Activated effector memory CD4-positive, alpha-beta T cell treated with Interleukin-2 at 50 U/mL for 16 hours (primary cell): ENCODE measurements around the gene HABP4.

Source experiments
- DNase-seq: peaks from one replicate; pipeline ENCODE4 v3.0.0-alpha.2; 2020

The HABP4 gene

GRCh38 chr9:96478829-96479371, 28.9 kb downstream of the HABP4 start:
- no peak for DNase-seq

- DNase-seq: no peak
Measured at GRCh38 chr9:96480736-96481135, 30.8 kb downstream of the HABP4 start.

- no peak for DNase-seq
Measured at GRCh38 chr9:96482476-96482875, 32.5 kb downstream of the HABP4 start.

GRCh38 chr9:96483197-96483596, 33.2 kb downstream of the HABP4 start:
- no peak for DNase-seq

GRCh38 chr9:96483733-96484390, 33.9 kb downstream of the HABP4 start:
- no peak for DNase-seq

- no peak for DNase-seq
Measured at GRCh38 chr9:96484521-96484931, 34.6 kb downstream of the HABP4 start.

GRCh38 chr9:96485280-96485679, 35.3 kb downstream of the HABP4 start:
- DNase-seq: no peak

GRCh38 chr9:96486386-96487028, 36.5 kb downstream of the HABP4 start:
- no peak for DNase-seq

- DNase-seq: no peak
Measured at GRCh38 chr9:96487029-96487396, 37.0 kb downstream of the HABP4 start.

GRCh38 chr9:96487949-96488348, 38.0 kb downstream of the HABP4 start:
- no peak for DNase-seq

GRCh38 chr9:96489482-96489979, 39.6 kb downstream of the HABP4 start:
- no peak for DNase-seq

- no peak for DNase-seq
Measured at GRCh38 chr9:96490534-96491078, 40.6 kb downstream of the HABP4 start.

- no peak for DNase-seq
Measured at GRCh38 chr9:96491079-96491879, 41.3 kb downstream of the HABP4 start.

GRCh38 chr9:96491880-96492525, 42.0 kb downstream of the HABP4 start:
- no peak for DNase-seq

- DNase-seq: no peak
Measured at GRCh38 chr9:96492993-96493531, 43.1 kb downstream of the HABP4 start.

- no peak for DNase-seq
Measured at GRCh38 chr9:96493757-96494156, 43.8 kb downstream of the HABP4 start.

- no peak for DNase-seq
Measured at GRCh38 chr9:96494215-96494800, 44.3 kb downstream of the HABP4 start.

GRCh38 chr9:96495341-96495740, 45.4 kb downstream of the HABP4 start:
- no peak for DNase-seq

- no peak for DNase-seq
Measured at GRCh38 chr9:96496368-96497116, 46.6 kb downstream of the HABP4 start.

- no peak for DNase-seq
Measured at GRCh38 chr9:96497117-96497399, 47.1 kb downstream of the HABP4 start.

- no peak for DNase-seq
Measured at GRCh38 chr9:96498796-96499195, 48.8 kb downstream of the HABP4 start.

- no peak for DNase-seq
Measured at GRCh38 chr9:96499257-96499656, 49.3 kb downstream of the HABP4 start.
